Muscle layer of colon (tissue), 2 donors: ENCODE data around the gene KRTAP2-4.
"Not testable (repeated sequence)": the region's sequence is repeated elsewhere in the genome, so short reads cannot be mapped to it uniquely, and the experiment has no call there.

Experiments used
- H3K27ac ChIP-seq: one replicate; pipeline ENCODE4 v1.7.0; 2013; ENCODE audit warnings: low read depth, mild to moderate bottlenecking, low read length, moderate library complexity
- H3K27me3 ChIP-seq, 2 donors: one replicate each; pipeline ENCODE4 v1.7.0; 2013; ENCODE audit warnings: low read length in 2 of 2, mild to moderate bottlenecking in 2 of 2; ENCODE audit not compliant: insufficient read depth in 2 of 2, control insufficient read depth in 1 of 2
- H3K36me3 ChIP-seq: one replicate; pipeline ENCODE4 v1.7.0; 2013; ENCODE audit warnings: mild to moderate bottlenecking, low read length; ENCODE audit not compliant: insufficient read depth
- H3K4me1 ChIP-seq: one replicate; pipeline ENCODE4 v1.7.0; 2013; ENCODE audit warnings: mild to moderate bottlenecking, low read length; ENCODE audit not compliant: insufficient read depth
- H3K4me3 ChIP-seq, 2 donors: one replicate each; pipeline ENCODE4 v1.7.0; 2013; ENCODE audit warnings: low read length in 2 of 2, low read depth in 1 of 2, mild to moderate bottlenecking in 1 of 2, moderate library complexity in 1 of 2
- H3K9ac ChIP-seq: one replicate; pipeline ENCODE4 v1.7.0; 2013; ENCODE audit warnings: low read length
- H3K9me3 ChIP-seq: one replicate; pipeline ENCODE4 v1.7.0; 2013; ENCODE audit warnings: mild to moderate bottlenecking, low read length
- donor health status: abdominal sarcoma.
- donor health status: Adenocarcinoma of cecum.

KRTAP2-4 gene

DNA sequence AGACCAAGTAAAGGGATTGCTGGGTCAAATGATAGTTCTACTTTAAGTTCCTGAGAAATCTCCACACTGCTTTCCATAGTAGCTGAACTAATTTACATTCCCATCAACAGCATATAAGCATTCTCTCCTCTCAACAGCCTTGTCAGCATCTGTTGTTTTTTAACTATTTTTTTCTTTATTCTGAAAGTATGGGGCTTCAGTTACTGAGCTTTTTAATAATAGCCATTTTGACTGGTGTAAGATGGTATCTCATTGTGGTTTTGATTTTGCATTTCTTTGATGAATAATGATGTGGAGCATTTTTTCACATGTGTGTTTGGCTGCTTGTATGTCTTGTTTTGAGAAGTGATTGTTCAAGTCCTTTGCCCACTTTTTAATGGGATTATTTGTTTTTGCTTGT, 13.1 kb downstream of the KRTAP2-4 start:
- no peaks in the 10 kb centered on the region for H3K9me3 ChIP-seq

DNA sequence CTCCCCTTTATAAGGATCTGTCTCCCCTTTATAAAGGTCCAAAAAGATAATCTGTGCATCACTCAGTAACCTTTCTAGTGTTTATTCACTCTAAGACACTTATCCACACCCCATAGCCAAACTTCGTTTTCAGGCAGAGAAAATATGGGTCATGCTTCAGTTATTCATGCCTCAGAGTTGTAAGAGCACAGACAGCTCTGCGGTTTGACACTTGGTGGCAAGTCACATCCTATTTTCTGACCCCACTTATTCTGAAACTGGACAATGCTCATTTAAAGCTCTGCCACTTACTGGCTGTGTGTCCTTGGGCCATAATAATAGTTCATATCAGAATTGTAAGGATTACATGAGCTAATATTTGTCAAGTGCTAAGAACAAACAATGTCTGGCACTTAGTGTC, 16.6 kb downstream of the KRTAP2-4 start:
- Histone ChIP-seq H3K27me3 (no peaks in the 10 kb centered on the region), H3K36me3 (no peaks in the 10 kb centered on the region), H3K4me3 (no peak overlapping the region), H3K9ac (no peak overlapping the region), H3K9me3 (no peaks in the 10 kb centered on the region), H3K4me1 (no peaks in the 10 kb centered on the region), H3K27ac (no peak overlapping the region)

More for the DNA sequence above, 13.1 kb downstream of the KRTAP2-4 start:
- Histone ChIP-seq H3K4me1 (no peaks in the 10 kb centered on the region), H3K9ac (no peak overlapping the region), H3K36me3 (no peaks in the 10 kb centered on the region), H3K4me3 (no peak overlapping the region), H3K27ac (no peak overlapping the region), H3K27me3 (no peaks in the 10 kb centered on the region)

DNA sequence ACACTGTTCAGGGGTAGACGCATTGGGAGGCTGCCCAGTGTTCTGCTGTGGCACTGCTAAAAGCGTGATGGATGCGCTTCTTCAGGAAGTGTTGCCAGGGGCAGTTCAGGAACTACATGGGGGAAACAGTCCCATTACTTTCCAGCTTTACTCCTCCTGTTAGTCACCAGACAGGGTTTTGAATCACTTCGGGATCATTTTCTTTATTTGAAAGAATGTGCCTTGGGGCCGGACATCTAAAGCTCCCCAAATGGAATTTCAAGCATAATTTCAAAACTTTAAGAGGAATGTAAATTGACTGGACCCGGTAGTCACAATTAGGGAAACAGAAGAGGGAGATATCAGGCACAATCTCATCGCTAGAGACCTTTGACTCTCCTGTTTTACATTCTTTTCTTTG, 17.2 kb downstream of the KRTAP2-4 start:
- Histone ChIP-seq H3K9me3 (no peaks in the 10 kb centered on the region), H3K36me3 (no peaks in the 10 kb centered on the region), H3K4me3 (no peak overlapping the region), H3K9ac (no peak overlapping the region), H3K27ac (no peak overlapping the region), H3K4me1 (no peaks in the 10 kb centered on the region), H3K27me3 (no peaks in the 10 kb centered on the region)

GRCh38 chr17:41046735-41047465, 18.8 kb downstream of the KRTAP2-4 start, which contains the start of gene KRTAP2-1:
TSS of gene KRTAP2-1 (minus strand) at chr17:41047316. CDS start at chr17:41047267, 49 bp downstream.
- not testable (repeated sequence) for H3K27ac ChIP-seq, H3K36me3 ChIP-seq, H3K27me3 ChIP-seq, H3K4me3 ChIP-seq, H3K4me1 ChIP-seq, H3K9me3 ChIP-seq, H3K9ac ChIP-seq

DNA sequence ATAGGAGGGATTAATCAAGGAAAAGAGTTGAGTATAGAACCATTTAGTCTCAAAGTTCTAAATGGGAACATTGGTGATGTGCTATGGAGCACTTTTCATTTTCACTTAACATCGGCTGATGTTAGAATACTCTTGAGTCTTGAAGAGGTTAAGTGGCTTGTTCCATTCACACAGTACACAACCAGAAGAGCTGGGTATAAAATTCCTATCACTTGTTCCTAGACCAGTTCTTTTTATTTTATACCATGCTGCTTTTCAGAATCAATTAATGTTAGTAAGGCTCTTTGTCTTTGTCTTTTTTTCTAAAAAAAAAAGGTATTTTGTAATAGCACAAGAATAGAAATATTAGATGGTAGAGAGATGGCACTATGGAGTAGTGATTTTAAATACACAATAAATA, 22.7 kb downstream of the KRTAP2-4 start:
- no peaks in the 10 kb centered on the region for H3K27me3 ChIP-seq
- no peak overlapping the region for H3K27ac ChIP-seq
- no peaks in the 10 kb centered on the region for H3K9me3 ChIP-seq
- no peaks in the 10 kb centered on the region for H3K4me1 ChIP-seq
- H3K9ac ChIP-seq: no peak overlapping the region
- H3K4me3 ChIP-seq: no peak overlapping the region
- H3K36me3 ChIP-seq: no peaks in the 10 kb centered on the region

GRCh38 chr17:41040783-41041571, 24.7 kb downstream of the KRTAP2-4 start, which contains the start of gene KRTAP1-1:
TSS of gene KRTAP1-1 (minus strand) at chr17:41041450. CDS start at chr17:41041397, 53 bp downstream.
- not testable (repeated sequence) for H3K36me3 ChIP-seq, H3K9me3 ChIP-seq, H3K4me3 ChIP-seq, H3K4me1 ChIP-seq, H3K27me3 ChIP-seq, H3K27ac ChIP-seq, H3K9ac ChIP-seq

- Histone ChIP-seq H3K9ac (no peak overlapping the region), H3K27ac (no peak overlapping the region), H3K36me3 (no peaks in the 10 kb centered on the region), H3K27me3 (no peaks in the 10 kb centered on the region), H3K4me1 (no peaks in the 10 kb centered on the region), H3K9me3 (no peaks in the 10 kb centered on the region), H3K4me3 (no peak overlapping the region)
These were observed 27.8 kb downstream of the KRTAP2-4 start for GRCh38 chr17:41037853-41038350.

DNA sequence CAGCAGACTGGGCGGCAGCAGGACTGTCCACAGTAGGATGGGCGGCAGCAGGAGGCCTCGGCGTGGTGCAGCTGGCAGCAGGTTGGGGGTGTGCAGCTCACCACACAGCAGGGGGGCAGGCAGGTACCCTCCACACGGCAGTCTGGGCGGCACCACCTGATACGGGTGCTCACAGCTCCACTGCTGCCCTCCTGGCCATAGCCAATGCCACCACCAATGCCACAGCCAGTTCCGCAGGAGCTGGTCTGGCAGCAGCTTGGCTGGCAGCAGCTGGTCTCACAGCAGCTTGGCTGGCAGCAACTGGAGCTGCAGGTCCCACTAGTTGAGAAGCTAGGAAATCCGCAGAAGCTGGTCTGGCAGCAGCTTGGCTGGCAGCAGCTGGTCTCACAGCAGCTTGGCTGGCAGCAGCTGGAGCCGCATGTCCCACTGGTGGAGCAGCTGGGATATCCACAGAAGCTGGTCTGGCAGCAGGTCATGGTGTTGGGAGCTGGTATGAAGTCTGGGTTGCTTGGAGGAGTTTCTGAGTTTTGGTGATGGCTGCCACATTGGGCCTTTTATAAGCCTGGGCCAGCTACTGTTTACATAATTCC, 31.2 kb downstream of the KRTAP2-4 start, which contains the start of gene KRTAP1-3:
Gene KRTAP1-3 (minus strand): TSS at position 529 of the 590 bp plus-strand sequence. CDS start 53 bp downstream, at position 476.
- H3K27ac ChIP-seq, H3K27me3 ChIP-seq, H3K36me3 ChIP-seq, H3K9me3 ChIP-seq, H3K9ac ChIP-seq, H3K4me1 ChIP-seq, H3K4me3 ChIP-seq: not testable (repeated sequence)

- Histone ChIP-seq H3K4me3 (no peak within 1 kb of the TSS), H3K9ac (no peak within 1 kb of the TSS), H3K36me3 (no peaks in the 10 kb centered on the region), H3K27ac (no peak within 1 kb of the TSS), H3K9me3 (no peaks in the 10 kb centered on the region), H3K4me1 (no peaks in the 10 kb centered on the region), H3K27me3 (peaks cover 0 to 4% of the 10 kb centered on the region in 2 donors)
These were observed 35.9 kb downstream of the KRTAP2-4 start, which contains the start of gene KRTAP1-4 for GRCh38 chr17:41029633-41030245. TSS of gene KRTAP1-4 (minus strand) at chr17:41030195. CDS start at chr17:41030078, 117 bp downstream.

- Histone ChIP-seq H3K27ac (no peak within 1 kb of the TSS), H3K4me1 (no peaks in the 10 kb centered on the region), H3K4me3 (no peak within 1 kb of the TSS), H3K27me3 (peaks cover 0 to 4% of the 10 kb centered on the region in 2 donors), H3K9ac (no peak within 1 kb of the TSS), H3K36me3 (no peaks in the 10 kb centered on the region), H3K9me3 (no peaks in the 10 kb centered on the region)
These were observed 38.8 kb downstream of the KRTAP2-4 start, which contains the start of gene KRTAP1-5 for GRCh38 chr17:41026715-41027471. TSS of gene KRTAP1-5 (minus strand) at chr17:41027208. CDS start at chr17:41027155, 53 bp downstream.
